DMS 273 (cell line): ENCODE results near the gene SPAG9.
A peak's percentile ranks its signal among the peaks of the same experiment; 100 is the strongest.

Source experiments
- DNase-seq: peaks from one replicate; lab custom pipeline; 2025; ENCODE audit not compliant: unreplicated experiment; lab: John Stamatoyannopoulos, UW

The SPAG9 gene

GRCh38 chr17:50919321-50920040, 201.2 kb downstream of the SPAG9 start:
- peak; percentile 93 for DNase-seq

GRCh38 chr17:50918933-50919296, 201.8 kb downstream of the SPAG9 start:
- DNase-seq, result no peak

GRCh38 chr17:50918071-50918932, 202.4 kb downstream of the SPAG9 start:
- DNase-seq, result no peak

GRCh38 chr17:50917418-50917743, 203.3 kb downstream of the SPAG9 start:
- no peak for DNase-seq

- DNase-seq, result peak; percentile 56
These were observed 203.8 kb downstream of the SPAG9 start for GRCh38 chr17:50916708-50917417.

- no peak for DNase-seq
These were observed 204.5 kb downstream of the SPAG9 start for GRCh38 chr17:50916026-50916707.

- DNase-seq, result no peak
These were observed 206.1 kb downstream of the SPAG9 start for GRCh38 chr17:50914505-50915063.

GRCh38 chr17:50913120-50913519, 207.5 kb downstream of the SPAG9 start:
- DNase-seq, result no peak
